Stimulated activated CD8-positive, alpha-beta memory T cell treated with anti-CD3 and anti-CD28 coated beads, Interleukin-2, amount 100 ng/mL, for 1 hour (primary cell): ENCODE data around the gene GALNT5.

Experiments used
- DNase-seq, 2 donors: peaks; one replicate each; pipeline ENCODE4 v3.0.0-alpha.2; 2020; ENCODE audit warnings: low read depth in 2 of 2

Gene GALNT5

GRCh38 chr2:157287160-157287559, 29.7 kb downstream of the GALNT5 start:
- DNase-seq: no peak

- no peak for DNase-seq
Observed at GRCh38 chr2:157290525-157290924, 33.0 kb downstream of the GALNT5 start.

- DNase-seq: no peak
Observed at GRCh38 chr2:157291018-157291417, 33.5 kb downstream of the GALNT5 start.

GRCh38 chr2:157292853-157293252, 35.3 kb downstream of the GALNT5 start:
- DNase-seq: no peak

- DNase-seq: no peak
Observed at GRCh38 chr2:157296490-157296889, 39.0 kb downstream of the GALNT5 start.

- DNase-seq: no peak
Observed at GRCh38 chr2:157296958-157297357, 39.5 kb downstream of the GALNT5 start.

GRCh38 chr2:157301307-157301706, 43.8 kb downstream of the GALNT5 start:
- DNase-seq: no peak

GRCh38 chr2:157302492-157303099, 45.1 kb downstream of the GALNT5 start:
- peak in 1 of 2 donors; percentile 10 for DNase-seq

- no peak for DNase-seq
Observed at GRCh38 chr2:157303612-157304011, 46.1 kb downstream of the GALNT5 start.

GRCh38 chr2:157304811-157305722, 47.6 kb downstream of the GALNT5 start:
- no peak for DNase-seq

GRCh38 chr2:157305723-157306110, 48.2 kb downstream of the GALNT5 start:
- DNase-seq: no peak

- DNase-seq: no peak
Observed at GRCh38 chr2:157307021-157307420, 49.5 kb downstream of the GALNT5 start.

- DNase-seq: no peak
Observed at GRCh38 chr2:157309878-157310277, 52.4 kb downstream of the GALNT5 start.

GRCh38 chr2:157311706-157312105, 54.2 kb downstream of the GALNT5 start:
- no peak for DNase-seq

GRCh38 chr2:157312866-157313486, 55.5 kb downstream of the GALNT5 start:
- DNase-seq: no peak

GRCh38 chr2:157315901-157316300, 58.4 kb downstream of the GALNT5 start:
- DNase-seq: no peak

- no peak for DNase-seq
Observed at GRCh38 chr2:157318884-157319283, 61.4 kb downstream of the GALNT5 start.

- no peak for DNase-seq
Observed at GRCh38 chr2:157319795-157320194, 62.3 kb downstream of the GALNT5 start.

- no peak for DNase-seq
Observed at GRCh38 chr2:157320409-157320808, 62.9 kb downstream of the GALNT5 start.

- no peak for DNase-seq
Observed at GRCh38 chr2:157321466-157321865, 64.0 kb downstream of the GALNT5 start.

- no peak for DNase-seq
Observed at GRCh38 chr2:157322432-157322831, 64.9 kb downstream of the GALNT5 start.

- no peak for DNase-seq
Observed at GRCh38 chr2:157324331-157324843, 66.9 kb downstream of the GALNT5 start.

GRCh38 chr2:157325786-157326185, 68.3 kb downstream of the GALNT5 start, which contains the start of gene ERMN:
TSS of gene ERMN (minus strand) at chr2:157325824. CDS start at chr2:157325642, 182 bp downstream.
- no peak for DNase-seq
